Measurements from ENCODE around the gene SETD9. TPM values are rescaled to one million over a fixed set of nuclear protein-coding genes. Genes with fewer than 3 reads are reported as not detected.
A peak's percentile ranks its signal among the peaks of the same experiment; 100 is the strongest.

SETD9 gene
- total RNA-seq, 1 donor from 2014 or later = 12.2 TPM

- H3K36me3 Mint-ChIP-seq (ENCODE audit: low read depth, unreplicated experiment) = no peaks in the 10 kb centered on the region
- peak; percentile 2 for DNase-seq (ENCODE audit: low read depth)
Observed at GRCh38 chr5:56876327-56876726, 33.1 kb upstream of the SETD9 start.

GRCh38 chr5:56881571-56881970 is 27.8 kb upstream of the SETD9 start:
- Histone ChIP-seq H3K4me1 (ENCODE audit: insufficient read depth, low read length) (no peaks in the 10 kb centered on the region), H3K36me3 (ENCODE audit: insufficient read depth, low read length) (peaks cover 28% of the 10 kb centered on the region), H3K27me3 (ENCODE audit: insufficient read depth, low read length) (no peaks in the 10 kb centered on the region), H3K9me3 (ENCODE audit: insufficient read depth, low read depth, low read length) (no peaks in the 10 kb centered on the region), H4K20me1 (ENCODE audit: insufficient read depth, low read length) (no peaks in the 10 kb centered on the region), H3K4me2 (ENCODE audit: low read length) (no peak overlapping the region), H3K9ac (ENCODE audit: low read length) (no peak overlapping the region), H3K79me2 (ENCODE audit: insufficient read depth, low read length) (no peaks in the 10 kb centered on the region), H2AFZ (ENCODE audit: low read depth, low read length) (no peak overlapping the region), H3K4me3 (ENCODE audit: insufficient read depth, low read depth, low read length) (no peak overlapping the region), H3K27ac (ENCODE audit: low read depth, low read length) (no peak overlapping the region)
- no peaks in the 10 kb centered on the region for H3K9me3 Mint-ChIP-seq (ENCODE audit: unreplicated experiment)
- no peaks in the 10 kb centered on the region for H3K27me3 Mint-ChIP-seq (ENCODE audit: low read depth, unreplicated experiment)
- FAIRE-seq (no peak), DNase-seq (ENCODE audit: low read depth) (no peak)
- H3K36me3 Mint-ChIP-seq (ENCODE audit: low read depth, unreplicated experiment) = peaks cover 22% of the 10 kb centered on the region
- no peaks in the 10 kb centered on the region for H3K4me1 Mint-ChIP-seq (ENCODE audit: low read depth, unreplicated experiment)
- no peak overlapping the region for H3K27ac Mint-ChIP-seq (ENCODE audit: unreplicated experiment)
- no peak overlapping the region for H3K4me3 Mint-ChIP-seq (ENCODE audit: unreplicated experiment)
- TF ChIP-seq EZH2 (IDR thresholded peaks at IDR 0.05; ENCODE audit: insufficient read depth, low read length) (no peak), CTCF (IDR thresholded peaks at IDR 0.05; ENCODE audit: insufficient read depth, low read depth, low read length) (no peak)

More at GRCh38 chr5:56876327-56876726, 33.1 kb upstream of the SETD9 start:
- TF ChIP-seq CTCF (IDR thresholded peaks at IDR 0.05; ENCODE audit: insufficient read depth, low read depth, low read length) (no peak), EZH2 (IDR thresholded peaks at IDR 0.05; ENCODE audit: insufficient read depth, low read length) (no peak)
- Histone ChIP-seq H3K79me2 (ENCODE audit: insufficient read depth, low read length) (no peaks in the 10 kb centered on the region), H3K4me2 (ENCODE audit: low read length) (no peak overlapping the region), H4K20me1 (ENCODE audit: insufficient read depth, low read length) (no peaks in the 10 kb centered on the region), H3K9ac (ENCODE audit: low read length) (no peak overlapping the region), H3K4me3 (ENCODE audit: insufficient read depth, low read depth, low read length) (no peak overlapping the region), H3K4me1 (ENCODE audit: insufficient read depth, low read length) (no peaks in the 10 kb centered on the region), H2AFZ (ENCODE audit: low read depth, low read length) (no peak overlapping the region), H3K27me3 (ENCODE audit: insufficient read depth, low read length) (no peaks in the 10 kb centered on the region), H3K9me3 (ENCODE audit: insufficient read depth, low read depth, low read length) (no peaks in the 10 kb centered on the region), H3K36me3 (ENCODE audit: insufficient read depth, low read length) (peaks cover 8% of the 10 kb centered on the region), H3K27ac (ENCODE audit: low read depth, low read length) (no peak overlapping the region)
- Mint-ChIP-seq H3K4me3 (ENCODE audit: unreplicated experiment) (no peak overlapping the region), H3K4me1 (ENCODE audit: low read depth, unreplicated experiment) (no peaks in the 10 kb centered on the region), H3K27ac (ENCODE audit: unreplicated experiment) (no peak overlapping the region), H3K9me3 (ENCODE audit: unreplicated experiment) (no peaks in the 10 kb centered on the region), H3K27me3 (ENCODE audit: low read depth, unreplicated experiment) (no peaks in the 10 kb centered on the region)
- FAIRE-seq = no peak

- FAIRE-seq (no peak), DNase-seq (ENCODE audit: low read depth) (no peak)
- Histone ChIP-seq H3K79me2 (ENCODE audit: insufficient read depth, low read length) (no peaks in the 10 kb centered on the region), H3K9me3 (ENCODE audit: insufficient read depth, low read depth, low read length) (no peaks in the 10 kb centered on the region), H3K4me2 (ENCODE audit: low read length) (no peak overlapping the region), H3K4me1 (ENCODE audit: insufficient read depth, low read length) (no peaks in the 10 kb centered on the region), H3K27me3 (ENCODE audit: insufficient read depth, low read length) (no peaks in the 10 kb centered on the region), H3K27ac (ENCODE audit: low read depth, low read length) (no peak overlapping the region), H2AFZ (ENCODE audit: low read depth, low read length) (no peak overlapping the region), H3K9ac (ENCODE audit: low read length) (no peak overlapping the region), H4K20me1 (ENCODE audit: insufficient read depth, low read length) (no peaks in the 10 kb centered on the region), H3K36me3 (ENCODE audit: insufficient read depth, low read length) (peaks cover 5% of the 10 kb centered on the region), H3K4me3 (ENCODE audit: insufficient read depth, low read depth, low read length) (no peak overlapping the region)
- no peak for TF ChIP-seq EZH2 (IDR thresholded peaks at IDR 0.05; ENCODE audit: insufficient read depth, low read length)
- TF ChIP-seq CTCF (IDR thresholded peaks at IDR 0.05; ENCODE audit: insufficient read depth, low read depth, low read length) = no peak
- H3K27me3 Mint-ChIP-seq (ENCODE audit: low read depth, unreplicated experiment) = no peaks in the 10 kb centered on the region
- H3K9me3 Mint-ChIP-seq (ENCODE audit: unreplicated experiment) = peaks cover 6% of the 10 kb centered on the region
- no peak overlapping the region for H3K27ac Mint-ChIP-seq (ENCODE audit: unreplicated experiment)
- H3K4me3 Mint-ChIP-seq (ENCODE audit: unreplicated experiment) = no peak overlapping the region
- H3K36me3 Mint-ChIP-seq (ENCODE audit: low read depth, unreplicated experiment) = peaks cover 7% of the 10 kb centered on the region
- no peaks in the 10 kb centered on the region for H3K4me1 Mint-ChIP-seq (ENCODE audit: low read depth, unreplicated experiment)
Observed at GRCh38 chr5:56893251-56893951, 16.0 kb upstream of the SETD9 start.

Measured in astrocyte (in vitro differentiated cells and primary cell).